HEK293T (cell line): ENCODE results near the gene MIPOL1.
"Not testable (repeated sequence)": the region's sequence is repeated elsewhere in the genome, so short reads cannot be mapped to it uniquely, and the experiment has no call there.

ENCODE experiments used
- ARNT ChIP-seq: fragments of 450-650 bp; IDR thresholded peaks from 2 replicates; pipeline ENCODE4 v1.6.1; 2017; ENCODE audit warnings: mild to moderate bottlenecking
- BHLHE40 ChIP-seq: fragments of 450-650 bp; IDR thresholded peaks from 2 replicates; pipeline ENCODE4 v1.6.1; 2016; ENCODE audit warnings: mild to moderate bottlenecking, moderate library complexity, borderline replicate concordance
- ELF4 ChIP-seq: fragments of 450-650 bp; IDR thresholded peaks from 2 replicates; pipeline ENCODE4 v1.6.1; 2017; ENCODE audit warnings: antibody characterized with exemption
- FOXA1 ChIP-seq: fragments of 450-650 bp; IDR thresholded peaks from 2 replicates; pipeline ENCODE4 v1.6.1; 2016; ENCODE audit warnings: mild to moderate bottlenecking
- FOXK2 ChIP-seq: fragments of 450-650 bp; IDR thresholded peaks from 2 replicates; pipeline ENCODE4 v1.6.1; 2016; ENCODE audit warnings: mild to moderate bottlenecking
- FOXM1 ChIP-seq: fragments of 450-650 bp; IDR thresholded peaks from 2 replicates; pipeline ENCODE4 v1.6.1; 2017; ENCODE audit warnings: mild to moderate bottlenecking, borderline replicate concordance
- LEF1 ChIP-seq: fragments of 450-650 bp; IDR thresholded peaks from 2 replicates; pipeline ENCODE4 v1.6.1; 2017; ENCODE audit warnings: mild to moderate bottlenecking, borderline replicate concordance
- NFRKB ChIP-seq: fragments of 450-650 bp; IDR thresholded peaks from 2 replicates; pipeline ENCODE4 v1.6.1; 2016; ENCODE audit warnings: mild to moderate bottlenecking, moderate library complexity
- SP1 ChIP-seq: fragments of 450-650 bp; IDR thresholded peaks from 2 replicates; pipeline ENCODE4 v1.6.1; 2017
- SUZ12 ChIP-seq: fragments of 450-650 bp; IDR thresholded peaks from 2 replicates; pipeline ENCODE4 v1.6.1; 2016; ENCODE audit warnings: mild to moderate bottlenecking
- ZNF384 ChIP-seq: fragments of 450-650 bp; IDR thresholded peaks from 2 replicates; pipeline ENCODE4 v1.6.1; 2016
- TF ChIP-seq, protein P1 (sequence below): fragments of 450-650 bp; IDR thresholded peaks from 2 replicates; pipeline ENCODE4 v1.6.1; 2016

DNA sequence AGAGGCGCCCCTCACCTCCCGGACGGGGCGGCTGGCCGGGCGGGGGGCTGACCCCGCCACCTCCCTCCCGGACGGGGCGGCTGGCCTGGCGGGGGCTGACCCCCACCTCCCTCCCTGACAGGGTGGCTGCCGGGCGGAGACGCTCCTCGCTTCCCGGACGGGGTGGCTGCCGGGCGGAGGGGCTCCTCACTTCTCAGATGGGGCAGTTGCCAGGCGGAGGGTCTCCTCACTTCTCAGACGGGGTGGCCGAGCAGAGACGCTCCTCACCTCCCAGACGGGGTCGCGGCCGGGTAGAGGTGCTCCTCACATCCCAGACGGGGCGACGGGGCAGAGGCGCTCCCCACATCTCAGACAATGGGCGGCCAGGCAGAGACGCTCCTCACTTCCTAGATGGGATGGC lies 357.9 kb downstream of the MIPOL1 start:
- not testable (repeated sequence) for TF ChIP-seq LEF1, SP1, ELF4, FOXK2, SUZ12, FOXM1, BHLHE40, ARNT, FOXA1, ZNF384, NFRKB
- TF ChIP-seq, protein P1, sequence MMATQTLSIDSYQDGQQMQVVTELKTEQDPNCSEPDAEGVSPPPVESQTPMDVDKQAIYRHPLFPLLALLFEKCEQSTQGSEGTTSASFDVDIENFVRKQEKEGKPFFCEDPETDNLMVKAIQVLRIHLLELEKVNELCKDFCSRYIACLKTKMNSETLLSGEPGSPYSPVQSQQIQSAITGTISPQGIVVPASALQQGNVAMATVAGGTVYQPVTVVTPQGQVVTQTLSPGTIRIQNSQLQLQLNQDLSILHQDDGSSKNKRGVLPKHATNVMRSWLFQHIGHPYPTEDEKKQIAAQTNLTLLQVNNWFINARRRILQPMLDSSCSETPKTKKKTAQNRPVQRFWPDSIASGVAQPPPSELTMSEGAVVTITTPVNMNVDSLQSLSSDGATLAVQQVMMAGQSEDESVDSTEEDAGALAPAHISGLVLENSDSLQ = not testable (repeated sequence)
